Astrocyte of the cerebellum (primary cell): ENCODE measurements around the gene COL3A1.

Experiments used
- DNase-seq: peaks from one replicate; pipeline ENCODE4 v3.0.0-alpha.2; 2011; ENCODE audit warnings: low read depth
- H3K4me3 ChIP-seq: 2 replicates; pipeline ENCODE4 v1.5.1; 2011; ENCODE audit warnings: mild to moderate bottlenecking, low read depth, low read length, moderate library complexity
- CTCF ChIP-seq: IDR thresholded peaks from 2 replicates; pipeline ENCODE4 v1.5.1; 2012; ENCODE audit warnings: low read length, low read depth, moderate library complexity, mild to moderate bottlenecking; ENCODE audit errors: missing control alignments
- in situ Hi-C: cut with HindIII; loops from 2 replicates; pipeline ENCODE4 v1.10.0; 2017; ENCODE audit warnings: low sequenced_read_pairs

COL3A1 gene

GRCh38 chr2:188964976-188965546, 9.1 kb upstream of the COL3A1 start:
- no peak overlapping the region for H3K4me3 ChIP-seq
- in situ Hi-C loops: no loop called here
- no peak for DNase-seq
- TF ChIP-seq CTCF: no peak

- no peak for DNase-seq
- no peak overlapping the region for H3K4me3 ChIP-seq
- in situ Hi-C loops: no loop called here
- TF ChIP-seq CTCF: no peak
Measured at GRCh38 chr2:188965563-188965962, 8.6 kb upstream of the COL3A1 start.

- no peak for TF ChIP-seq CTCF
- in situ Hi-C loops: no loop called here
- H3K4me3 ChIP-seq: no peak overlapping the region
- no peak for DNase-seq
Measured at GRCh38 chr2:188966079-188966571, 8.0 kb upstream of the COL3A1 start.

- no peak for DNase-seq
- H3K4me3 ChIP-seq: no peak overlapping the region
- in situ Hi-C loops: no loop called here
- no peak for TF ChIP-seq CTCF
Measured at GRCh38 chr2:188966728-188967440, 7.3 kb upstream of the COL3A1 start.

GRCh38 chr2:188969236-188969635, 4.9 kb upstream of the COL3A1 start:
- no peak for DNase-seq
- H3K4me3 ChIP-seq: no peak overlapping the region
- in situ Hi-C loops: no loop called here
- TF ChIP-seq CTCF: no peak

GRCh38 chr2:188969651-188970050, 4.5 kb upstream of the COL3A1 start:
- no peak for TF ChIP-seq CTCF
- no peak for DNase-seq
- in situ Hi-C loops: no loop called here
- no peak overlapping the region for H3K4me3 ChIP-seq
